Hepatocyte (in vitro differentiated cells): Measurements from ENCODE around the gene ARF6. TPM values are rescaled to one million over a fixed set of nuclear protein-coding genes. Genes with fewer than 3 reads are reported as not detected.
A peak's percentile ranks its signal among the peaks of the same experiment; 100 is the strongest.

ENCODE experiments used
- DNase-seq: peaks from one replicate; pipeline ENCODE4 v3.0.0-alpha.2; 2016; ENCODE audit warnings: low spot score
- H2AFZ ChIP-seq: fragments of 200-600 bp; sonication (generic); 2 replicates; pipeline ENCODE4 v1.6.0; 2016; ENCODE audit warnings: antibody characterized with exemption, mild to moderate bottlenecking
- H3K27ac ChIP-seq: fragments of 200-600 bp; sonication (generic); 2 replicates; pipeline ENCODE4 v1.5.1; 2016; ENCODE audit warnings: mild to moderate bottlenecking
- H3K27me3 ChIP-seq: fragments of 200-600 bp; sonication (generic); 2 replicates; pipeline ENCODE4 v1.6.1; 2016
- H3K36me3 ChIP-seq: fragments of 200-600 bp; sonication (generic); replicated peaks from 2 replicates; pipeline ENCODE4 v1.5.1; 2016; ENCODE audit warnings: low read depth; ENCODE audit not compliant: insufficient read depth
- H3K4me1 ChIP-seq: fragments of 200-600 bp; sonication (generic); 2 replicates; pipeline ENCODE4 v1.5.1; 2016; ENCODE audit warnings: mild to moderate bottlenecking, moderate library complexity; ENCODE audit not compliant: insufficient read depth
- H3K4me2 ChIP-seq: fragments of 200-600 bp; sonication (generic); 2 replicates; pipeline ENCODE4 v1.6.0; 2016
- H3K4me3 ChIP-seq: fragments of 200-600 bp; sonication (generic); 2 replicates; pipeline ENCODE4 v1.5.1; 2016; ENCODE audit warnings: mild to moderate bottlenecking
- H3K79me2 ChIP-seq: fragments of 200-600 bp; sonication (generic); 2 replicates; pipeline ENCODE4 v1.6.0; 2017; ENCODE audit warnings: mild to moderate bottlenecking
- H3K9me2 ChIP-seq: fragments of 200-600 bp; sonication (generic); replicated peaks from 2 replicates; pipeline ENCODE4 v1.6.0; 2017; ENCODE audit warnings: mild to moderate bottlenecking; ENCODE audit not compliant: insufficient read depth
- H3K9me3 ChIP-seq: fragments of 200-600 bp; sonication (generic); 2 replicates; pipeline ENCODE4 v1.5.1; 2016; ENCODE audit warnings: low read depth, mild to moderate bottlenecking
- H4K20me1 ChIP-seq: fragments of 200-600 bp; sonication (generic); 2 replicates; pipeline ENCODE4 v1.6.0; 2016; ENCODE audit warnings: mild to moderate bottlenecking; ENCODE audit not compliant: insufficient read depth, poor library complexity, severe bottlenecking
- EZH2 ChIP-seq: fragments of 200-600 bp; sonication (generic); IDR thresholded peaks from 2 replicates; pipeline ENCODE4 v1.6.1; 2016; ENCODE audit warnings: antibody characterized with exemption, mild to moderate bottlenecking, borderline replicate concordance
- EZH2phosphoT487 ChIP-seq: fragments of 200-600 bp; sonication (generic); IDR thresholded peaks from one replicate; pipeline ENCODE4 v1.6.1; 2018; ENCODE audit warnings: antibody characterized with exemption, mild to moderate bottlenecking, low read depth, moderate library complexity; ENCODE audit not compliant: unreplicated experiment, severe bottlenecking
- WGBS: methylation state at CpG from one replicate; pipeline ENCODE4 v1.1.6; 2016; ENCODE audit warnings: low lambda C conversion rate; ENCODE audit errors: missing lambda C conversion rate; 5-methylcytosine and 5-hydroxymethylcytosine counted together
- polyA plus RNA-seq: library from polyadenylated mRNA; unstranded; fragments of >200 nt; fragmentation: Nextera tagmentation; extraction: Ambion mirVana; gene quantifications from 2 replicates; pipeline ENCODE4 v1.2.1, GENCODE V29; 2016
- total RNA-seq: library from RNA; depleted of rRNA; stranded (reverse); fragments of >200 nt; gene quantifications from 2 replicates; pipeline ENCODE4 v1.2.3, GENCODE V29; 2014
- TF ChIP-seq, protein P1 (sequence below): fragments of 200-600 bp; sonication (generic); IDR thresholded peaks from 2 replicates; pipeline ENCODE4 v1.5.1; 2016; ENCODE audit warnings: antibody characterized with exemption, mild to moderate bottlenecking; ENCODE audit not compliant: poor library complexity

Gene ARF6
- total and polyA plus RNA-seq, 2 experiments from 2014 or later: 53.9 to 64.8 TPM

DNA sequence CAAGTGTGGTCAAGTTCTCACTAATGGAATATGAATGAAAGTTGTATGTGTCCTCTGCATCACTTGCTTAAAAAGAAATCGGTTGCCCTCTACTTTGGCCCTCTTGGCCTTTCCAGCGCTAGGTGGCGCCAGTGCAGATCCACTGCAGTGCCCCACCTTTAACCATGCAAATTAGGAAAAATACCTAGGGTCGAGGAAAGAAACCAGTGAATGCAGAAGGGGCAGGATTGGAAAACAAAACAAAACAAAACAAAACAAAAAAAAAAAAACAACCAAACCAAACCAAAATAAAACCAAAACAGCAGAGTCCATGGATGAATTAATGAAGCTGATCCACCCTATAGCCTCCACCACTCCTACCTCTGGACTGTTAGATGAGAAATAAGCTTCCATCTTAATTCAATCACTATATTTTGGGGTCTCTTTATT is 27.4 kb upstream of the ARF6 start:
- TF ChIP-seq, protein P1, sequence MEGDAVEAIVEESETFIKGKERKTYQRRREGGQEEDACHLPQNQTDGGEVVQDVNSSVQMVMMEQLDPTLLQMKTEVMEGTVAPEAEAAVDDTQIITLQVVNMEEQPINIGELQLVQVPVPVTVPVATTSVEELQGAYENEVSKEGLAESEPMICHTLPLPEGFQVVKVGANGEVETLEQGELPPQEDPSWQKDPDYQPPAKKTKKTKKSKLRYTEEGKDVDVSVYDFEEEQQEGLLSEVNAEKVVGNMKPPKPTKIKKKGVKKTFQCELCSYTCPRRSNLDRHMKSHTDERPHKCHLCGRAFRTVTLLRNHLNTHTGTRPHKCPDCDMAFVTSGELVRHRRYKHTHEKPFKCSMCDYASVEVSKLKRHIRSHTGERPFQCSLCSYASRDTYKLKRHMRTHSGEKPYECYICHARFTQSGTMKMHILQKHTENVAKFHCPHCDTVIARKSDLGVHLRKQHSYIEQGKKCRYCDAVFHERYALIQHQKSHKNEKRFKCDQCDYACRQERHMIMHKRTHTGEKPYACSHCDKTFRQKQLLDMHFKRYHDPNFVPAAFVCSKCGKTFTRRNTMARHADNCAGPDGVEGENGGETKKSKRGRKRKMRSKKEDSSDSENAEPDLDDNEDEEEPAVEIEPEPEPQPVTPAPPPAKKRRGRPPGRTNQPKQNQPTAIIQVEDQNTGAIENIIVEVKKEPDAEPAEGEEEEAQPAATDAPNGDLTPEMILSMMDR: peak; percentile 82
- TF ChIP-seq EZH2phosphoT487 (no peak), EZH2 (no peak)
- no peaks in the 10 kb centered on the region for H3K27me3 ChIP-seq
- H3K79me2 ChIP-seq: peaks cover 11% of the 10 kb centered on the region
- H4K20me1 ChIP-seq: no peaks in the 10 kb centered on the region
- peak; percentile 84 for DNase-seq
- H3K27ac ChIP-seq: no peak overlapping the region
- no peak overlapping the region for H3K4me2 ChIP-seq
- no peaks in the 10 kb centered on the region for H3K9me2 ChIP-seq
- H3K4me3 ChIP-seq: no peak overlapping the region
- H3K4me1 ChIP-seq: peaks cover 11% of the 10 kb centered on the region
- no peaks in the 10 kb centered on the region for H3K36me3 ChIP-seq
- no peaks in the 10 kb centered on the region for H3K9me3 ChIP-seq
- no peak overlapping the region for H2AFZ ChIP-seq
- 4% methylated on average over 4 of the region's 4 CpGs for WGBS

DNA sequence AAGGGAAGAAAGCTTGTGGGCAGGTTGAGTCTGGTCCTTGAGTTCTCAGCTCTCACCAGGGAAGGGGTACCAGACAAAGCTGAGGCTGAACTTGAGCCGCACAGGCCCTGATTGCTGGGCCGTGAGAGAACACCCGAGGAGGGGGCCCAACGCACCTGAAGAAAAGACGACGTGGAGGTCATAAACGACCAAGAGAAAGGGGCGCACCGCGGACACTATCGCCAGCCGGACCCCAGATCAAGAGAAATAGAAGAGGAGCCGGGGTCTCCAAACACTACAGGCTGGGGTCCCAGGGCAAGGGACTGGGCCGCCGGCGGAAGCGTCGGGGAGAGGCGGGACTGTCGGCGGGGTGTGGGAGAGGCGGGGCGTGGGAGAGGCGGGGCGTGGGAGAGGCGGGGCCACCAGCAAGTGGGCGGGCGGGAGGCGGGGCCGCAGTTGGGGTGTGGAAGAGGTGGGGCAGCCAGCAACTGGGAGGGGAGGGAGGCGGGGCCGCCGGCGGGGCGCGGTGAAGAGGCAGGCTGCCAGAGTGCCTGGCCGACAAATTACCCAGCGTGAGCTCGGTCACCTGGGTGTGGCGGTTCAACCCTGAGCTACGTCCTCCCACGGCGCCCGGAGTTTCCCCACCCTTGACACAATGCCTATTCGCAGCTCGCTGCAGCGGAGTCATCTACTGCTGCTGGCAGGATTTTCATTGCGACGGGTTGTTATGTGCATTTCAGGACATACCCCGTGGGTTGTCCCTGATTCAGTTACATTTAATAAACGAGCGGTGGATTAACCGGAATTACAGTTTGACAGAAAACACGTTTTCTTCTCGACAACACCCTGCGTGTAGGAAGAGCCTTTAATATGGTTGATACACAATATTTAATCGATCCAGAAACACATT is 24.8 kb upstream of the ARF6 start:
- peak overlapping the region; percentile 50 for H3K4me3 ChIP-seq
- H3K4me2 ChIP-seq: peak overlapping the region; percentile 94
- H3K36me3 ChIP-seq: no peaks in the 10 kb centered on the region
- TF ChIP-seq, protein P1: no peak
- TF ChIP-seq EZH2phosphoT487 (no peak), EZH2 (no peak)
- peak; percentile 98 for DNase-seq
- H4K20me1 ChIP-seq: no peaks in the 10 kb centered on the region
- WGBS: 3% methylated on average over 32 of the region's 57 CpGs
- H2AFZ ChIP-seq: peak overlapping the region; percentile 82
- H3K9me3 ChIP-seq: no peaks in the 10 kb centered on the region
- H3K27me3 ChIP-seq: no peaks in the 10 kb centered on the region
- H3K4me1 ChIP-seq: peaks cover 5% of the 10 kb centered on the region
- H3K79me2 ChIP-seq: peaks cover 11% of the 10 kb centered on the region
- H3K9me2 ChIP-seq: no peaks in the 10 kb centered on the region
- peak overlapping the region; percentile 97 for H3K27ac ChIP-seq

DNA sequence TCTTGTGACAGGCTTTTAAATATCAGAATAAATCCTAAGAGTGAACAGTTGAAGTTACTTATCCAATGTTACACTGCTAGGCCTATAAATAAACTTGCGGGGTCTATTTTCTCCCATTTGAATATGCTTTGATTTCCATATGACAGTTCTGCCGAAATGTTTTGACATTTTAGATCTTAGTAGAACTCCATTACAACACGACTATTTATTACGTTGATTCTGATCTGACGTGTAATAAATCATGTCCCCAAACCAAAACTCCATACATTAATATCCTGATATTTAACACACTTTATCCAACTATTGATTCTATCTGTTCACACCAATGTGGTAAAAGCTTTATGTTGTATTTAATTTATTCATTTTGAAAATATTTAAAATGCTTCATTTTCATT is 24.2 kb upstream of the ARF6 start:
- Histone ChIP-seq H2AFZ (peak overlapping the region; percentile 82), H3K9me2 (no peaks in the 10 kb centered on the region), H3K27ac (peak overlapping the region; percentile 79), H3K27me3 (no peaks in the 10 kb centered on the region), H4K20me1 (no peaks in the 10 kb centered on the region), H3K4me3 (peak overlapping the region; percentile 31), H3K79me2 (peaks cover 11% of the 10 kb centered on the region), H3K36me3 (no peaks in the 10 kb centered on the region), H3K9me3 (no peaks in the 10 kb centered on the region), H3K4me1 (peaks cover 5% of the 10 kb centered on the region), H3K4me2 (peak overlapping the region; percentile 94)
- TF ChIP-seq, protein P1: no peak
- TF ChIP-seq EZH2 (no peak), EZH2phosphoT487 (no peak)
- WGBS: 87% methylated on average over 5 of the region's 5 CpGs
- DNase-seq: no peak
